GOT3 (cell line): Measurements from ENCODE around the gene IL11.

Experiments used
- DNase-seq: peaks from one replicate; lab custom pipeline; 2025; ENCODE audit warnings: mixed read lengths; lab: John Stamatoyannopoulos, UW

IL11 gene

DNA sequence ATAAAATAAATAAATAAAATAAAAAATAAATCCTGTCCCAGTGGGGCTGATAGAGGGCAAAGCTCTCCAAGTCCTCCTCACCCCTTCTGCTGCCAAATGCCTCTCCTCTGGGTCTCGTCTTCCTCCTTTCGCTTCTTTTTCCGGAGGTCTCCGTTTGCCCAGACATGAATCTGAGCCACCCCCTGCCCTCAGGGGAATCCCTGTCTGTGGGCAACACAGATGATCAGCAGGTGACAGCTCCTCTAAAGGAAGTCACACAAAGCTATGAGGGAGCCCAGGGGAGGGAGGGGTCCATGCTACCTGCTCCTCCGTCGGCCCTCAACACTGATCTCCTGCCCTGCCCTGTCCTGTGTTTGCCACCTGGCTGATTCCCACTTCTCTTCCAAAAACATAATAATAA lies 45.6 kb downstream of the IL11 start:
- no peak for DNase-seq

- no peak for DNase-seq
Observed at GRCh38 chr19:55322204-55322885, 47.9 kb downstream of the IL11 start.

DNA sequence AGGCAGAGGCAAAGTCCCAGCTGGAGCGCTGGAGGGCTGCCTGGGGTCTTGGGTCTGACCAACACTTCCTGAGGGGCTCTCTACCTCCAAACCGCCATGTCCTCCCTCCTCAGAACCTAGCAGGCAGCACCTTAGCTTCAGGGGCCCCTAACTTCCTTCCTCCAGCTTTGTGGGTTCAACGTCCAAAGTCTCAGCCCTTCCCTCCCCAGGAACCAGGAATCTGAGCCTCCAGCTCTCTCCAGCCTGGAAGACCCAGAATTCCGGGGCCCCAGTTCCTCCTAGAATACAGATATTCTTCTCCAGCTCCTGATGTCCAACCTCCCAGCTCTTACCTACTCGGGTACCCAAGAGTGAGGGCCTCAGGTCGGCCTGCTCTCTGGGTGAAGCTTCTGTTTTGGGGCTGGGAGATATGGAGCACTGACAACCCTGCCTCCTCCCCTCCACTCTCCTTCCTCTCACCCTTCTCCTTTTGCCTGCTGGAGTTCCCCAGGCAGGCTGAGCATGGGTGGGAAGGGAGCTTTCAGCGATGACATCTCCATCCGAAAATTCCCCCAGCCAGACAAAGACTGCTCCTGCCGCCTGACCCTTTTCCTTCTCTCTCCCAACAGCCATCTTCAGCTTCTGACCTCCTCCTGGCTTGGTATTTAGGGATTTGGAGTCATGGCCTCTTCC lies 48.7 kb downstream of the IL11 start:
- DNase-seq: no peak

DNA sequence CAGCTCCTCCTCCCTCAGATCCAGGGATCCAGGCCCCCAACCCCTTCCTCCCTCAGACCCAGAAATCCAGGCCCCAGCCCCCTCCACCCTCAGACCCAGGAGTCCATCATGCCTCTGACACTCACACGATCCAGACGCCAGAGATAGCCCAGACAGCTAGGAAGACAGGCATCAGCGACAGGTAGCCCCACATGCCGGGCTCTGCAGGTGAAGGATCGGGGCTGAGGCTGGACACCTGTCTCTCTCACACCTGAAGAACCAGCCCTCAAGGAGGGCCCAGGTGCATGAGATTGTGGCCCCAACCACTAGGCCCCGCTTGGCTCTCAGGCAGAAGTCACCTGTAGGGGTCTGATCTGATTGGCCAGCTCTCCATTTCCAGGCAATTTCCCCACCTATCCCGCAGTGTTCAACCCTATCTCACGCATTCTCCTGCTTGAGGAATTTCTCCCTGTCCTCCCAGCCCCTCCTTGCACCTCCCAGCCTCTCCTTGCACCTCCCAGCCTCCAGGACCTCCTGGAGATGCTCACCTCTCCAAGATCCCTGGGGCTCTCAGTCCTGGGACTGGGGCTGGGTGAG lies 49.3 kb downstream of the IL11 start:
- no peak for DNase-seq

DNA sequence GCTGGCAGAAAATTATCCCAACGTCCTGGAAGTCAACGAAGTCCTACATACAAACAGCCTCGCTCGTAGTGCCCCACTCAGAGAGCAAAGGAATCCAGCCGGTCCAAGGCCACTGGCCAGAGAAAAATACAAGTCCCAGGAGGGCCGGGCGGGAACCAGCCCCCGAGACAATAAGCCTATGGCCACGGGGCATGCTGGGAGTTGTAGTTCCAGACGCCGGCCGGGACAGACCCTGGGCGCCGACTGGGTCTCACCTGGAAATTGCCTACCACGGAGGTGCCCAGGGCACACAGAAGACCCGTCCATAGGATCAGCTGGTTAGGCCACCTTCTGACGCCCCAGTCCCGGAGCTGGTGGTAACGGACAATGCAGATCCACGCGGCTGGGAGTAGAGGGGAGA lies 50.5 kb downstream of the IL11 start:
- no peak for DNase-seq

DNA sequence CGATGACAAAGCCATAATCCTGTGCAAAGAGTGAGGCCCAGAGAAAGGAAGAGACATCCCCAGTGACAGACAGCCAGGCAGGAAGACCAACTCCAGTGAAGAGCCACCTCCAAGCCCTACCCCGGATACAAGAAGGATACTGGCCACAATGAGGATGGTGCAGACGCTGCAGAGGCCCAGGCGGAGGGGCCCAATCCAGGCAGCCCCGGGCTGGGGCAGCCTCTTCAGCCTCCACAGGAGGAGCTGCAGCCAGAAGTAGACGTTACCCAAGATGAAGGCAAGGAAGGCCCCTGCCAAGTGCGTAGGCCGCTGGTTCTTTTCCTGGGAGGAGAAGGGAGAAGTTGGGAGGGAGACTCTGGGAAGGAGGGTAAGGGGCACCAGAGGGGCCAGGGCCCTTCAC lies 53.6 kb downstream of the IL11 start:
- no peak for DNase-seq

GRCh38 chr19:55315956-55316525 lies 54.2 kb downstream of the IL11 start:
- no peak for DNase-seq

GRCh38 chr19:55314396-55314795 lies 55.9 kb downstream of the IL11 start:
- DNase-seq: no peak
